Esophagus squamous epithelium (tissue), 4 donors: ENCODE data around the gene WDR35.

Experiments
- CTCF ChIP-seq, 6 experiments: fragments of 450-650 bp in 4 of 6; fragments of 200-600 bp in 2 of 6; sonication (generic) in 2 of 6; IDR thresholded peaks; one replicate each; pipeline ENCODE4 v1.5.1; 2016 to 2019; ENCODE audit warnings: antibody characterized with exemption in 6 of 6, mild to moderate bottlenecking in 4 of 6, moderate library complexity in 4 of 6
- POLR2A ChIP-seq, 4 donors: fragments of 450-650 bp; IDR thresholded peaks; one replicate each; pipeline ENCODE4 v1.6.1; 2017; ENCODE audit warnings: antibody characterized with exemption in 4 of 4, mild to moderate bottlenecking in 4 of 4, moderate library complexity in 3 of 4

GRCh38 chr2:19864381-19864780, 125.5 kb downstream of the WDR35 start:
- TF ChIP-seq CTCF (IDR thresholded peaks at IDR 0.05) (no peak), POLR2A (IDR thresholded peaks at IDR 0.05) (no peak)
